Trophoblast cell (in vitro differentiated cells and primary cell): ENCODE measurements around the gene CADM1.
A peak's percentile ranks its signal among the peaks of the same experiment; 100 is the strongest.

Source experiments
- DNase-seq, 2 donors: peaks; one replicate each; pipeline ENCODE4 v3.0.0-alpha.2; 2016
- H2AFZ ChIP-seq: 2 replicates; pipeline ENCODE4 v1.6.1; 2013; ENCODE audit warnings: low read length, moderate library complexity, mild to moderate bottlenecking; ENCODE audit not compliant: insufficient read depth, poor library complexity
- H2AK5ac ChIP-seq: 2 replicates; pipeline ENCODE4 v1.6.1; 2013; ENCODE audit warnings: mild to moderate bottlenecking, low read length
- H2BK120ac ChIP-seq: 2 replicates; pipeline ENCODE4 v1.6.1; 2013; ENCODE audit warnings: low read length, mild to moderate bottlenecking, moderate library complexity; ENCODE audit not compliant: insufficient read depth, poor library complexity
- H2BK12ac ChIP-seq: 2 replicates; pipeline ENCODE4 v1.6.1; 2013; ENCODE audit warnings: mild to moderate bottlenecking, low read length, moderate library complexity
- H2BK5ac ChIP-seq: 2 replicates; pipeline ENCODE4 v1.6.1; 2013; ENCODE audit warnings: low read length, low read depth, moderate library complexity, mild to moderate bottlenecking; ENCODE audit not compliant: poor library complexity
- H3K14ac ChIP-seq: 2 replicates; pipeline ENCODE4 v1.6.1; 2013; ENCODE audit warnings: mild to moderate bottlenecking, low read length
- H3K18ac ChIP-seq: 2 replicates; pipeline ENCODE4 v1.6.1; 2013; ENCODE audit warnings: mild to moderate bottlenecking, low read length
- H3K23ac ChIP-seq: 2 replicates; pipeline ENCODE4 v1.6.1; 2013; ENCODE audit warnings: low read length
- H3K27ac ChIP-seq: 2 replicates; pipeline ENCODE4 v1.5.1; 2013; ENCODE audit warnings: low read depth, mild to moderate bottlenecking, inconsistent platforms, low read length, moderate library complexity
- H3K27me3 ChIP-seq: 2 replicates; pipeline ENCODE4 v1.6.1; 2013; ENCODE audit warnings: inconsistent platforms, mild to moderate bottlenecking, low read length, moderate library complexity; ENCODE audit not compliant: insufficient read depth
- H3K36me3 ChIP-seq, 2 experiments: 1 replicate in 1 of 2; 2 replicates in 1 of 2; pipeline ENCODE4 v1.6.1; 2013; ENCODE audit warnings: low read length in 2 of 2, mild to moderate bottlenecking in 2 of 2, moderate library complexity in 1 of 2; ENCODE audit not compliant: insufficient read depth in 2 of 2, control insufficient read depth in 1 of 2
- H3K4ac ChIP-seq: 2 replicates; pipeline ENCODE4 v1.6.1; 2013; ENCODE audit warnings: low read depth, mild to moderate bottlenecking, low read length, moderate library complexity
- H3K4me1 ChIP-seq, 2 experiments: 1 replicate in 1 of 2; 2 replicates in 1 of 2; pipeline ENCODE4 v1.6.1; 2013; ENCODE audit warnings: low read length in 2 of 2, mild to moderate bottlenecking in 2 of 2, moderate library complexity in 1 of 2; ENCODE audit not compliant: insufficient read depth in 2 of 2, control insufficient read depth in 1 of 2
- H3K4me2 ChIP-seq: 2 replicates; pipeline ENCODE4 v1.6.1; 2013; ENCODE audit warnings: inconsistent platforms, mild to moderate bottlenecking, low read length, moderate library complexity
- H3K4me3 ChIP-seq: 2 replicates; pipeline ENCODE4 v1.5.1; 2013; ENCODE audit warnings: mild to moderate bottlenecking, low read depth, low read length, inconsistent platforms
- H3K79me1 ChIP-seq: one replicate; pipeline ENCODE4 v1.6.1; 2013; ENCODE audit warnings: low read length
- H3K79me2 ChIP-seq: 2 replicates; pipeline ENCODE4 v1.6.1; 2013; ENCODE audit warnings: low read length, mild to moderate bottlenecking; ENCODE audit not compliant: control insufficient read depth, insufficient read depth, poor library complexity
- H3K9ac ChIP-seq: 2 replicates; pipeline ENCODE4 v1.6.1; 2013; ENCODE audit warnings: mild to moderate bottlenecking, low read length
- H3K9me3 ChIP-seq: 2 replicates; pipeline ENCODE4 v1.6.1; 2013; ENCODE audit warnings: low read depth, mild to moderate bottlenecking, control low read depth, inconsistent platforms, low read length; ENCODE audit not compliant: insufficient read depth
- H4K12ac ChIP-seq: 2 replicates; pipeline ENCODE4 v1.6.1; 2013; ENCODE audit warnings: low read depth, mild to moderate bottlenecking, low read length, moderate library complexity
- H4K8ac ChIP-seq: 2 replicates; pipeline ENCODE4 v1.6.1; 2013; ENCODE audit warnings: low read depth, mild to moderate bottlenecking, low read length, moderate library complexity
- H4K91ac ChIP-seq: one replicate; pipeline ENCODE4 v1.6.1; 2013; ENCODE audit warnings: low read depth, mild to moderate bottlenecking, low read length, moderate library complexity
- WGBS: extraction: QIAGEN DNeasy Blood & Tissue Kit; methylation state at CpG from one replicate; pipeline ENCODE4 v1.1.7; 2013; ENCODE audit warnings: missing lambda C conversion rate; ENCODE audit not compliant: insufficient read length, insufficient coverage; ENCODE audit errors: extremely low coverage; 5-methylcytosine and 5-hydroxymethylcytosine counted together

Gene CADM1

GRCh38 chr11:115425816-115426215 is 78.4 kb downstream of the CADM1 start:
- Histone ChIP-seq H3K9ac (no peak overlapping the region), H4K91ac (no peak overlapping the region), H3K79me2 (no peaks in the 10 kb centered on the region), H4K8ac (no peak overlapping the region), H4K12ac (no peak overlapping the region), H2BK5ac (no peak overlapping the region), H3K27ac (no peak overlapping the region), H3K4ac (no peak overlapping the region), H3K4me1 (no peaks in the 10 kb centered on the region), H3K4me2 (no peak overlapping the region), H2AFZ (no peak overlapping the region), H3K23ac (no peak overlapping the region), H3K27me3 (no peaks in the 10 kb centered on the region), H2AK5ac (no peak overlapping the region), H3K36me3 (no peaks in the 10 kb centered on the region), H3K14ac (no peak overlapping the region), H3K79me1 (no peaks in the 10 kb centered on the region), H3K9me3 (no peaks in the 10 kb centered on the region), H3K18ac (no peak overlapping the region), H3K4me3 (no peak overlapping the region), H2BK120ac (no peak overlapping the region), H2BK12ac (no peak overlapping the region)
- no peak for DNase-seq
- no CpG with 5 or more reads among the region's 7 CpGs for WGBS

- no peak overlapping the region for H3K4me2 ChIP-seq
- no peaks in the 10 kb centered on the region for H3K4me1 ChIP-seq
- no peak overlapping the region for H3K27ac ChIP-seq
- H2AK5ac ChIP-seq, result no peak overlapping the region
- DNase-seq, result no peak
- no peak overlapping the region for H3K4ac ChIP-seq
- no peak overlapping the region for H2BK12ac ChIP-seq
- no peak overlapping the region for H3K23ac ChIP-seq
- H3K79me2 ChIP-seq, result no peaks in the 10 kb centered on the region
- H3K9me3 ChIP-seq, result no peaks in the 10 kb centered on the region
- no peak overlapping the region for H3K18ac ChIP-seq
- H2BK5ac ChIP-seq, result no peak overlapping the region
- no CpG with 5 or more reads among the region's 5 CpGs for WGBS
- H3K4me3 ChIP-seq, result no peak overlapping the region
- no peak overlapping the region for H2BK120ac ChIP-seq
- no peak overlapping the region for H3K14ac ChIP-seq
- H4K91ac ChIP-seq, result no peak overlapping the region
- H3K36me3 ChIP-seq, result no peaks in the 10 kb centered on the region
- no peak overlapping the region for H3K9ac ChIP-seq
- no peaks in the 10 kb centered on the region for H3K27me3 ChIP-seq
- no peak overlapping the region for H4K12ac ChIP-seq
- H2AFZ ChIP-seq, result no peak overlapping the region
- no peaks in the 10 kb centered on the region for H3K79me1 ChIP-seq
- no peak overlapping the region for H4K8ac ChIP-seq
Measured at GRCh38 chr11:115425250-115425649, 79.0 kb downstream of the CADM1 start.

GRCh38 chr11:115423728-115424459 is 80.3 kb downstream of the CADM1 start:
- no peak overlapping the region for H2AK5ac ChIP-seq
- no peak overlapping the region for H3K27ac ChIP-seq
- H3K9me3 ChIP-seq, result no peaks in the 10 kb centered on the region
- peak overlapping the region; percentile 97 for H3K23ac ChIP-seq
- no peaks in the 10 kb centered on the region for H3K79me2 ChIP-seq
- no peaks in the 10 kb centered on the region for H3K36me3 ChIP-seq
- no peak overlapping the region for H4K12ac ChIP-seq
- H3K14ac ChIP-seq, result no peak overlapping the region
- no peak overlapping the region for H3K4me2 ChIP-seq
- no CpG with 5 or more reads among the region's 7 CpGs for WGBS
- no peak overlapping the region for H2BK5ac ChIP-seq
- H4K8ac ChIP-seq, result no peak overlapping the region
- H4K91ac ChIP-seq, result no peak overlapping the region
- no peak overlapping the region for H3K18ac ChIP-seq
- no peak for DNase-seq
- no peak overlapping the region for H2AFZ ChIP-seq
- H3K4me3 ChIP-seq, result no peak overlapping the region
- no peaks in the 10 kb centered on the region for H3K27me3 ChIP-seq
- H3K79me1 ChIP-seq, result no peaks in the 10 kb centered on the region
- no peak overlapping the region for H2BK12ac ChIP-seq
- no peak overlapping the region for H3K4ac ChIP-seq
- no peak overlapping the region for H3K9ac ChIP-seq
- H3K4me1 ChIP-seq, result no peaks in the 10 kb centered on the region
- no peak overlapping the region for H2BK120ac ChIP-seq

- no peak overlapping the region for H2BK120ac ChIP-seq
- no peak overlapping the region for H3K18ac ChIP-seq
- H3K27me3 ChIP-seq, result no peaks in the 10 kb centered on the region
- H4K91ac ChIP-seq, result no peak overlapping the region
- H3K4me1 ChIP-seq, result no peaks in the 10 kb centered on the region
- H3K4me3 ChIP-seq, result no peak overlapping the region
- H2BK5ac ChIP-seq, result no peak overlapping the region
- no peak overlapping the region for H3K27ac ChIP-seq
- WGBS, result no CpG with 5 or more reads among the region's 6 CpGs
- H3K79me2 ChIP-seq, result no peaks in the 10 kb centered on the region
- H3K23ac ChIP-seq, result no peak overlapping the region
- H3K4ac ChIP-seq, result no peak overlapping the region
- no peak overlapping the region for H3K4me2 ChIP-seq
- H2AFZ ChIP-seq, result no peak overlapping the region
- no peak overlapping the region for H3K14ac ChIP-seq
- peak in 1 of 2 donors; percentile 13 for DNase-seq
- no peak overlapping the region for H2AK5ac ChIP-seq
- H4K12ac ChIP-seq, result no peak overlapping the region
- H3K9ac ChIP-seq, result no peak overlapping the region
- no peak overlapping the region for H2BK12ac ChIP-seq
- no peaks in the 10 kb centered on the region for H3K9me3 ChIP-seq
- H3K36me3 ChIP-seq, result no peaks in the 10 kb centered on the region
- H3K79me1 ChIP-seq, result no peaks in the 10 kb centered on the region
- no peak overlapping the region for H4K8ac ChIP-seq
Measured at GRCh38 chr11:115421992-115422689, 82.1 kb downstream of the CADM1 start.
